B cell (primary cell): ENCODE measurements around the gene CELA2A. TPM values are rescaled to one million over a fixed set of nuclear protein-coding genes. Genes with fewer than 3 reads are reported as not detected.
A peak's percentile ranks its signal among the peaks of the same experiment; 100 is the strongest.

Experiments used
- ATAC-seq: fragments of 200-7000 bp; cut with Tn5 transposase; one replicate; pipeline ENCODE4 v1.10.0; 2021; ENCODE audit warnings: low read depth, mild to moderate bottlenecking, moderate number of reproducible peaks, moderate library complexity
- CTCF ChIA-PET: fragments of 350-600 bp; sonication (Branson Sonifier 250); formaldehyde crosslinking; loops from one replicate; lab custom pipeline; 2021; ENCODE audit warnings: antibody characterized with exemption, inconsistent platforms; lab: Charles Lee
- POLR2A ChIA-PET: fragments of 350-600 bp; sonication (Branson Sonifier 250); formaldehyde crosslinking; loops from one replicate; lab custom pipeline; 2021; ENCODE audit warnings: antibody characterized with exemption; lab: Charles Lee
- DNase-seq: peaks from one replicate; pipeline ENCODE4 v3.0.0; 2013
- H2AFZ ChIP-seq: 2 replicates; pipeline ENCODE4 v1.6.1; 2012; ENCODE audit warnings: mild to moderate bottlenecking, low read depth, low read length; ENCODE audit not compliant: insufficient read depth, poor library complexity, severe bottlenecking
- H3K27ac ChIP-seq, 2 donors: 1 replicate in 1 of 2; 2 replicates in 1 of 2; pipeline ENCODE4 v1.5.1; 2012 to 2013; ENCODE audit warnings: low read length in 2 of 2, mild to moderate bottlenecking in 2 of 2, moderate library complexity in 1 of 2
- H3K27me3 ChIP-seq, 4 experiments: fragments of 200-600 bp in 1 of 4; sonication (generic) in 1 of 4; replicated peaks in 1 of 4; 1 replicate in 2 of 4; 2 replicates in 2 of 4; pipeline versions ENCODE4 v1.6.1 to v1.7.0; 2013 to 2016; ENCODE audit warnings: low read length in 3 of 4, mild to moderate bottlenecking in 2 of 4, mixed read lengths in 1 of 4, moderate library complexity in 1 of 4; ENCODE audit not compliant: insufficient read depth in 4 of 4, control insufficient read depth in 3 of 4; ENCODE audit errors: control extremely low read depth in 1 of 4
- H3K36me3 ChIP-seq, 2 experiments: replicated peaks in 1 of 2; 1 replicate in 1 of 2; 2 replicates in 1 of 2; pipeline versions ENCODE4 v1.6.1 to v1.7.1; 2013; ENCODE audit warnings: low read length in 1 of 2; ENCODE audit not compliant: insufficient read depth in 2 of 2, control insufficient read depth in 1 of 2; ENCODE audit errors: control extremely low read depth in 1 of 2, extremely low read depth in 1 of 2
- H3K4me1 ChIP-seq, 2 donors: fragments of 200-600 bp in 1 of 2; sonication (generic) in 1 of 2; 1 replicate in 1 of 2; 2 replicates in 1 of 2; pipeline versions ENCODE4 v1.5.1 to v1.6.1; 2013 to 2017; ENCODE audit warnings: low read length in 2 of 2; ENCODE audit not compliant: control insufficient read depth in 2 of 2, insufficient read depth in 2 of 2
- H3K4me2 ChIP-seq: replicated peaks from 2 replicates; pipeline ENCODE3; 2012; ENCODE audit warnings: mild to moderate bottlenecking, low read depth, low read length; ENCODE audit not compliant: poor library complexity, severe bottlenecking
- H3K4me3 ChIP-seq, 5 experiments: fragments of 200-600 bp in 1 of 5; sonication (generic) in 1 of 5; 1 replicate in 3 of 5; 2 replicates in 2 of 5; pipeline versions ENCODE4 v1.5.1 to v1.7.0; 2011 to 2016; ENCODE audit warnings: low read length in 4 of 5, mild to moderate bottlenecking in 4 of 5, low read depth in 2 of 5, control low read depth in 1 of 5, moderate library complexity in 1 of 5; ENCODE audit not compliant: insufficient read depth in 1 of 5; ENCODE audit errors: control extremely low read depth in 1 of 5, extremely low read depth in 1 of 5
- H3K79me2 ChIP-seq: fragments of 200-600 bp; sonication (generic); one replicate; pipeline ENCODE4 v1.6.0; 2016; ENCODE audit warnings: low read length; ENCODE audit not compliant: control insufficient read depth, insufficient read depth
- H3K9ac ChIP-seq: fragments of 200-600 bp; sonication (generic); 2 replicates; pipeline ENCODE4 v1.6.1; 2017; ENCODE audit warnings: mild to moderate bottlenecking, low read length, moderate library complexity
- H3K9me3 ChIP-seq, 3 donors: one replicate each; pipeline versions ENCODE4 v1.6.1 to v1.7.1; 2013; ENCODE audit warnings: low read length in 2 of 3; ENCODE audit not compliant: control insufficient read depth in 2 of 3, insufficient read depth in 1 of 3; ENCODE audit errors: control extremely low read depth in 1 of 3
- H4K20me1 ChIP-seq: 2 replicates; pipeline ENCODE4 v1.6.0; 2012; ENCODE audit warnings: mild to moderate bottlenecking, low read length; ENCODE audit not compliant: insufficient read depth, control insufficient read depth, poor library complexity, severe bottlenecking
- H3K27ac Mint-ChIP-seq: one replicate; pipeline ENCODE4 v1.8.0; 2021; ENCODE audit warnings: mixed read lengths
- H3K27me3 Mint-ChIP-seq: one replicate; pipeline ENCODE4 v1.8.0; 2021; ENCODE audit warnings: mixed read lengths
- H3K4me1 Mint-ChIP-seq: one replicate; pipeline ENCODE4 v1.8.0; 2021; ENCODE audit warnings: mixed read lengths
- H3K4me3 Mint-ChIP-seq: one replicate; pipeline ENCODE4 v1.8.0; 2021; ENCODE audit warnings: mixed read lengths
- H3K9me3 Mint-ChIP-seq: one replicate; pipeline ENCODE4 v1.8.0; 2022; ENCODE audit warnings: mixed read lengths; ENCODE audit not compliant: insufficient read depth
- CTCF ChIP-seq: fragments of 200-600 bp; IDR thresholded peaks from one replicate; pipeline ENCODE4 v1.8.0; 2022; ENCODE audit warnings: antibody characterized with exemption, mild to moderate bottlenecking
- EZH2 ChIP-seq: IDR thresholded peaks from 2 replicates; pipeline ENCODE4 v1.6.1; 2012; ENCODE audit warnings: borderline replicate concordance, low read depth, mild to moderate bottlenecking, moderate library complexity, low read length; ENCODE audit not compliant: insufficient read depth, poor library complexity, severe bottlenecking
- whole genome bisulfite sequencing: methylation state at CpG from one replicate; pipeline ENCODE4 v1.1.5; 2013; ENCODE audit warnings: missing lambda C conversion rate; ENCODE audit not compliant: insufficient coverage; 5-methylcytosine and 5-hydroxymethylcytosine counted together
- intact Hi-C: fragments of 100-400 bp; cut with micrococcal nuclease; formaldehyde crosslinking; loops from one replicate; pipeline ENCODE4 v1.10.0; 2022
- polyA plus RNA-seq: library from polyadenylated mRNA; depleted of rRNA; stranded (reverse); fragments of >200 nt; gene quantifications from 2 replicates; pipeline ENCODE4 v1.2.3, GENCODE V29; 2012
- total RNA-seq, 2 donors: library from RNA; stranded (reverse); fragments of 120-200 nt in 1 of 2; gene quantifications; 1 replicate in 1 of 2; 2 replicates in 1 of 2; pipeline versions ENCODE4 v1.2.3 to v1.2.4, GENCODE V29; 2013 to 2022

The CELA2A gene
- total and polyA plus RNA-seq, 2 donors (not counting 1 experiment from before 2014, with no cell fraction given), result not detected

GRCh38 chr1:15418806-15419515 is 37.6 kb upstream of the CELA2A start:
- WGBS, result 98% methylated on average over 16 of the region's 18 CpGs
- POLR2A ChIA-PET, result no interaction called here
- no peak overlapping the region for H2AFZ ChIP-seq
- Mint-ChIP-seq H3K4me1 (peaks cover 43% of the 10 kb centered on the region), H3K27ac (no peak overlapping the region), H3K9me3 (no peaks in the 10 kb centered on the region), H3K4me3 (peak overlapping the region; percentile 39), H3K27me3 (no peaks in the 10 kb centered on the region)
- intact Hi-C loops, result no loop called here
- H3K9ac ChIP-seq, result no peak overlapping the region
- ATAC-seq, result no peak
- no peak overlapping the region for H3K4me3 ChIP-seq
- TF ChIP-seq CTCF (no peak), EZH2 (no peak)
- H3K79me2 ChIP-seq, result peaks cover 75% of the 10 kb centered on the region
- H3K27ac ChIP-seq, result no peak overlapping the region
- peak; percentile 8 for DNase-seq
- CTCF ChIA-PET, result interaction anchor here (0.9 to 2.0 kb wide), 4 partner anchors 13 to 95 kb away, joined by 3 to 10 read pairs (median 6); no protein-coding TSS in a partner anchor
- no peaks in the 10 kb centered on the region for H3K27me3 ChIP-seq
- peaks cover 0 to 8% (median 0%) of the 10 kb centered on the region in 3 donors for H3K9me3 ChIP-seq
- peaks cover 27 to 39% of the 10 kb centered on the region in 2 donors for H3K4me1 ChIP-seq
- H4K20me1 ChIP-seq, result peaks cover 87% of the 10 kb centered on the region
- no peak overlapping the region for H3K4me2 ChIP-seq
- peaks cover 0 to 27% of the 10 kb centered on the region in 2 experiments for H3K36me3 ChIP-seq

- H3K79me2 ChIP-seq, result peaks cover 55% of the 10 kb centered on the region
- no peak overlapping the region for H2AFZ ChIP-seq
- H3K9me3 Mint-ChIP-seq, result no peaks in the 10 kb centered on the region
- DNase-seq (no peak), ATAC-seq (no peak)
- H3K27me3 ChIP-seq, result no peaks in the 10 kb centered on the region
- ChIA-PET CTCF (interaction anchor here (1.0 to 2.0 kb wide), 2 partner anchors 11 to 97 kb away, joined by 3 to 9 read pairs; no protein-coding TSS in a partner anchor), POLR2A (no interaction called here)
- H3K27ac ChIP-seq, result no peak overlapping the region
- no peak overlapping the region for H3K4me3 Mint-ChIP-seq
- H3K9me3 ChIP-seq, result peaks cover 0 to 5% (median 0%) of the 10 kb centered on the region in 3 donors
- H3K9ac ChIP-seq, result no peak overlapping the region
- H3K27ac Mint-ChIP-seq, result no peak overlapping the region
- H3K4me1 ChIP-seq, result peaks cover 16 to 19% of the 10 kb centered on the region in 2 donors
- H3K27me3 Mint-ChIP-seq, result no peaks in the 10 kb centered on the region
- no peak overlapping the region for H3K4me3 ChIP-seq
- H3K36me3 ChIP-seq, result peaks cover 0 to 26% of the 10 kb centered on the region in 2 experiments
- H3K4me2 ChIP-seq, result no peak overlapping the region
- intact Hi-C loops, result no loop called here
- 97% methylated on average over 7 of the region's 8 CpGs for WGBS
- peaks cover 25% of the 10 kb centered on the region for H3K4me1 Mint-ChIP-seq
- no peak for TF ChIP-seq EZH2
- no peak for TF ChIP-seq CTCF
- peaks cover 85% of the 10 kb centered on the region for H4K20me1 ChIP-seq
Measured at GRCh38 chr1:15420853-15421465, 35.6 kb upstream of the CELA2A start.
